GM06990 (cell line): Measurements from ENCODE around the gene FMN1.

Experiments
- DNase-seq: peaks from one replicate; pipeline ENCODE4 v3.0.0-alpha.2; 2011; ENCODE audit not compliant: insufficient read length; ENCODE audit errors: extremely low read depth
- H3K27me3 ChIP-seq: replicated peaks from 2 replicates; pipeline ENCODE4 v1.6.0; 2011; ENCODE audit warnings: low read length; ENCODE audit not compliant: control insufficient read depth, insufficient read depth
- H3K36me3 ChIP-seq: 2 replicates; pipeline ENCODE4 v1.5.1; 2011; ENCODE audit warnings: low read length; ENCODE audit not compliant: control insufficient read depth, insufficient read depth
- H3K4me3 ChIP-seq: replicated peaks from 2 replicates; pipeline ENCODE4 v1.5.1; 2011; ENCODE audit warnings: low read depth, mild to moderate bottlenecking, control low read depth, low read length
- CTCF ChIP-seq: IDR thresholded peaks from 2 replicates; pipeline ENCODE4 v1.5.1; 2011; ENCODE audit warnings: low read length, control low read depth, mild to moderate bottlenecking, inconsistent platforms; ENCODE audit not compliant: insufficient read depth, poor library complexity, severe bottlenecking

FMN1 gene

GRCh38 chr15:32718227-32718820 is 476.2 kb downstream of the FMN1 start:
- DNase-seq: peak; percentile 19
- Histone ChIP-seq H3K27me3 (no peaks in the 10 kb centered on the region; the same call in 1 of the 2 replicates), H3K36me3 (no peaks in the 10 kb centered on the region), H3K4me3 (no peak overlapping the region)
- TF ChIP-seq CTCF: no peak

DNA sequence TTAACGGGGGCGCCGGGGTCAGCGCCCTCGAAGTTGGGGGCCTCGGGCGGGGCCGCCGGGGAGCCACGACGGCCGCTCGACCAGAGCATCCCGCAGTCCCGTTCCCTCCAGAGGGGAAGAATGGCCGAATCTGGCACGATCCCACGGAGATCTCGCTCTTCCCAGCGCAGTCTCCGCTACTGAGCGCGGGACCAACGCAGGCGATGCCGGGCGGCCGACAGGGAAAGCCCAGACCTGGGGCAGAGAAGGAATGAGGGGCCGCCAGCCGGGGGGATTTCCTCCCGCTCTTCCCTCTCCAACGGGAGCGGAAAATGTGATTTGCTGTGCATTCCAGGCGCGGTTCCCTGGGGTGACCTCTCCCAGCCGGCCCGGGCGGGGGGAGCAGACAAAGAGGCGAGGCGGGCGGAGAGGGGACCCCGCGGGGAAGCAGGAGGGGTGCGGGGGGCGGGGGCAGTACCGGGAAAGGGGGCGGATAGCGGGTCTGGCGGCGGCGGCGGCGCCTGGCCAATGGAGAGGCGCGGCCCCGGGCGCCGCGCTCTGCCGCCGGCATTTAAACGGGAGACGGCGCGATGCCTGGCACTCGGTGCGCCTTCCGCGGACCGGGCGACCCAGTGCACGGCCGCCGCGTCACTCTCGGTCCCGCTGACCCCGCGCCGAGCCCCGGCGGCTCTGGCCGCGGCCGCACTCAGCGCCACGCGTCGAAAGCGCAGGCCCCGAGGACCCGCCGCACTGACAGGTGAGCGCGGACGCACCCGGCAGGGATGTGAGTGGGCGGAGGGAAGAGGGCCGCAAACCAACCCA is 476.9 kb downstream of the FMN1 start, which contains the start of gene GREM1:
Gene GREM1 (plus strand): TSS at position 579 of the 801 bp plus-strand sequence. CDS start 12,687 bp downstream, outside the sequence.
- no peak for TF ChIP-seq CTCF
- DNase-seq: no peak
- Histone ChIP-seq H3K36me3 (no peaks in the 10 kb centered on the region), H3K4me3 (no peak within 1 kb of the TSS), H3K27me3 (no peaks in the 10 kb centered on the region; the same call in 1 of the 2 replicates)

DNA sequence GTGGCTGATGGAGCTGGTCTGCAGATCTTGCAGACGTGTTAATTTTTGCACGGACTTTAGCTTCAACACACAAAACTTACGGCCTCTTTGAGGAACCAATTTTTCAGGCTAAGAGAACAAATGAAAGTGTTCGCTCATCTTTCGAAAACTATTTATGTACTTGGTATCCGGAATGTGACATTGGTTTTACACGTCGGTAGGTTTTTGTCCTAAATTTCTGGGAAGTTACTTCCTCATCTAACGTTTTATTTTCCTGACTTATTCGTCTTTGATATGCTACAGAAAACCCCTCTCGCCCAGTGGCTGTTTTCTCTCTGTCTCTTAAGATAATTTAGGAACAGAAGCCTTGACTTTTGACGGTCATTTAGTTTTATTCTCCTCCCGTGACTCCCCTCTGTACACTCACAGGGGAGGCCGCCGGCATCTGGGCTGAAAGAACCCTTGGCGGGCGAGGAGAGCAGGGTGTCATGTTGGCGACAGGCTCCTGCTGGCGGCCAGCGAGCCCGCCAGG is 477.5 kb downstream of the FMN1 start:
- Histone ChIP-seq H3K36me3 (no peaks in the 10 kb centered on the region), H3K27me3 (no peaks in the 10 kb centered on the region; the same call in 1 of the 2 replicates), H3K4me3 (no peak overlapping the region)
- DNase-seq: no peak
- no peak for TF ChIP-seq CTCF

- DNase-seq: no peak
- H3K27me3 ChIP-seq: no peaks in the 10 kb centered on the region; the same call in 1 of the 2 replicates
- no peak for TF ChIP-seq CTCF
- no peak overlapping the region for H3K4me3 ChIP-seq
- H3K36me3 ChIP-seq: no peaks in the 10 kb centered on the region
Measured at GRCh38 chr15:32716216-32716914, 478.1 kb downstream of the FMN1 start.
